Mesendoderm (in vitro differentiated cells): Measurements from ENCODE around the gene CTNND2.

Source experiments
- DNase-seq: peaks from one replicate; pipeline ENCODE4 v3.0.0; 2013
- H2AK5ac ChIP-seq: 2 replicates; pipeline ENCODE4 v1.6.1; 2013; ENCODE audit warnings: low read length, inconsistent platforms
- H2BK120ac ChIP-seq: 2 replicates; pipeline ENCODE4 v1.6.1; 2013; ENCODE audit warnings: low read depth, mild to moderate bottlenecking, low read length, moderate library complexity, mixed read lengths
- H2BK15ac ChIP-seq: replicated peaks from 2 replicates; pipeline ENCODE4 v1.6.1; 2013; ENCODE audit warnings: low read depth, mild to moderate bottlenecking, moderate library complexity
- H2BK5ac ChIP-seq: 2 replicates; pipeline ENCODE4 v1.6.1; 2013; ENCODE audit warnings: low read length, inconsistent platforms
- H3K18ac ChIP-seq: 2 replicates; pipeline ENCODE4 v1.6.1; 2013; ENCODE audit warnings: mild to moderate bottlenecking, low read length, mixed read lengths
- H3K23ac ChIP-seq: one replicate; pipeline ENCODE4 v1.6.1; 2013; ENCODE audit warnings: low read length
- H3K27ac ChIP-seq: 2 replicates; pipeline ENCODE4 v1.5.1; 2013; ENCODE audit warnings: low read depth, mild to moderate bottlenecking, inconsistent platforms, low read length, moderate library complexity
- H3K27me3 ChIP-seq: 2 replicates; pipeline ENCODE4 v1.6.1; 2013; ENCODE audit warnings: low read length, control low read depth, mild to moderate bottlenecking, inconsistent platforms; ENCODE audit not compliant: insufficient read depth, poor library complexity
- H3K36me3 ChIP-seq: 2 replicates; pipeline ENCODE4 v1.6.1; 2013; ENCODE audit warnings: low read length, inconsistent platforms; ENCODE audit not compliant: control insufficient read depth, insufficient read depth
- H3K4ac ChIP-seq: one replicate; pipeline ENCODE4 v1.6.1; 2013; ENCODE audit warnings: low read depth, mild to moderate bottlenecking, low read length, moderate library complexity
- H3K4me1 ChIP-seq: 2 replicates; pipeline ENCODE4 v1.6.1; 2013; ENCODE audit warnings: low read depth, low read length, inconsistent platforms; ENCODE audit not compliant: control insufficient read depth
- H3K4me2 ChIP-seq: 2 replicates; pipeline ENCODE4 v1.6.1; 2013; ENCODE audit warnings: low read length
- H3K4me3 ChIP-seq: 2 replicates; pipeline ENCODE4 v1.5.1; 2013; ENCODE audit warnings: mild to moderate bottlenecking, low read length
- H3K56ac ChIP-seq: one replicate; pipeline ENCODE4 v1.6.1; 2013; ENCODE audit warnings: low read length
- H3K79me1 ChIP-seq: 2 replicates; pipeline ENCODE4 v1.6.1; 2013; ENCODE audit warnings: low read length, inconsistent platforms
- H3K79me2 ChIP-seq: 2 replicates; pipeline ENCODE4 v1.6.1; 2013; ENCODE audit warnings: mild to moderate bottlenecking, low read length; ENCODE audit not compliant: control insufficient read depth, insufficient read depth
- H3K9ac ChIP-seq: 2 replicates; pipeline ENCODE4 v1.6.1; 2013; ENCODE audit warnings: low read length, inconsistent platforms
- H4K5ac ChIP-seq: one replicate; pipeline ENCODE4 v1.6.1; 2013; ENCODE audit warnings: low read length
- H4K8ac ChIP-seq: one replicate; pipeline ENCODE4 v1.6.1; 2013; ENCODE audit warnings: low read depth, mild to moderate bottlenecking, control low read depth, low read length, moderate library complexity
- WGBS: extraction: QIAGEN DNeasy Blood & Tissue Kit; methylation state at CpG from one replicate; pipeline ENCODE4 v1.1.7; 2013; ENCODE audit warnings: low lambda C conversion rate, missing lambda C conversion rate; ENCODE audit not compliant: insufficient coverage; ENCODE audit errors: extremely low coverage; 5-methylcytosine and 5-hydroxymethylcytosine counted together

The CTNND2 gene

DNA sequence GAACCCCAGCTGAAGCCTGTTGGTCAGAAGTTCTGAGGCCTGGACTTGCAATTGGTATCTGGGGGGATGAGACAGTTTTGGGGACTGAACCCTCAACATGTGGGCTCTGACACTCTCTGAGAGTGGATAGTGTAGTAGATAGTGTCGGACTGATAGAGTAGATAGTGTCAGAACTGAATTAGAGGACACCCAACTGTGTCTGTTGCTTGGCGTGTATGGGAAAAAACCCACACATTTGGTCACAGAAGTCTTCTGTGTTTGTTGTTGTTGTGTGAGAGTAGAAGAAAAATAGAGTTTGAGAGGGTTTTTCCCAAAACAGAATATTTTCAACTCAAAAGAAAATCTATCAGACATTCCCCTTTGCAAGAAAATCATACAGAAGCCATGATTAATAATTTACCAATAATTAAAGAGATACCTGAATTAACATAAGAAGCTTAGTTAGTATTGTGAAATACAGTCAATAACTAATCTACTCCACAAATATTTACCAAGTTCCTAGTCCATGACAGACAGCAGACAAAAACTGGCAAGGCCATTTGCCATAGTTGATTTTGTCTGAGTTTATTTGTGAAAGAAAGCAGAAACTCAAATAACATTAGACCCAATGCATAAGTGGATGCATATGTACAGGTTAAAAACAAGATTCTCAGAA lies 170.9 kb downstream of the CTNND2 start:
- no peak overlapping the region for H2BK120ac ChIP-seq
- no peaks in the 10 kb centered on the region for H3K4me1 ChIP-seq
- no peak overlapping the region for H2BK5ac ChIP-seq
- H2AK5ac ChIP-seq: no peak overlapping the region
- no peaks in the 10 kb centered on the region for H3K27me3 ChIP-seq
- WGBS: no CpG with 5 or more reads among the region's 2 CpGs
- no peak overlapping the region for H3K56ac ChIP-seq
- no peak for DNase-seq
- no peak overlapping the region for H3K27ac ChIP-seq
- no peak overlapping the region for H4K8ac ChIP-seq
- H3K9ac ChIP-seq: no peak overlapping the region
- no peaks in the 10 kb centered on the region for H3K79me1 ChIP-seq
- no peak overlapping the region for H3K18ac ChIP-seq
- H3K4me3 ChIP-seq: no peak overlapping the region
- no peak overlapping the region for H2BK15ac ChIP-seq
- H3K4ac ChIP-seq: no peak overlapping the region
- H4K5ac ChIP-seq: no peak overlapping the region
- no peaks in the 10 kb centered on the region for H3K79me2 ChIP-seq
- H3K23ac ChIP-seq: no peak overlapping the region
- no peaks in the 10 kb centered on the region for H3K36me3 ChIP-seq
- no peak overlapping the region for H3K4me2 ChIP-seq

DNA sequence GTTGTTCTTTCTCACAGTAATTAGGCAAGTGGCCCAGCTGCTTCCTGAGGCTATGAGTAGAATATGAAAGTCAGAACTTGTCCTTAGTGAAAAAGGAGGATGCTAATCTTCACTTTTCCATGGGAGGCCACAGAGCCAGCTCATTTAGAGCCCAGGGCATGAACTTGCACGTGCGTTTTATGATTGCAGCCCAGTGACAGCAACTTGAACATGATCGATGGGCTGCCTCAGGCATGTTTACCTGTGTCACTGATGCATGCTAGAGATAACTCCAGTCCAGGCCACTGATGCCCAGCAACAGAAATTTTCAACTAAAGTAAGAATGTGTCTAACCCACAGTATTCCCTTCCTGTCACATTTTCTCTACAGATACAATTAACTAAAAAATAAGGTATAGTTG lies 179.3 kb downstream of the CTNND2 start:
- no peak for DNase-seq
- Histone ChIP-seq H2BK120ac (no peak overlapping the region), H4K8ac (no peak overlapping the region), H2BK5ac (no peak overlapping the region), H2BK15ac (no peak overlapping the region), H3K79me1 (no peaks in the 10 kb centered on the region), H3K4ac (no peak overlapping the region), H3K27me3 (no peaks in the 10 kb centered on the region), H3K56ac (no peak overlapping the region), H3K4me2 (no peak overlapping the region), H3K18ac (no peak overlapping the region), H3K23ac (no peak overlapping the region), H3K79me2 (no peaks in the 10 kb centered on the region), H3K27ac (no peak overlapping the region), H3K9ac (no peak overlapping the region), H3K36me3 (no peaks in the 10 kb centered on the region), H3K4me3 (no peak overlapping the region), H3K4me1 (no peaks in the 10 kb centered on the region), H4K5ac (no peak overlapping the region), H2AK5ac (no peak overlapping the region)
- WGBS: no CpG with 5 or more reads among the region's 3 CpGs

DNA sequence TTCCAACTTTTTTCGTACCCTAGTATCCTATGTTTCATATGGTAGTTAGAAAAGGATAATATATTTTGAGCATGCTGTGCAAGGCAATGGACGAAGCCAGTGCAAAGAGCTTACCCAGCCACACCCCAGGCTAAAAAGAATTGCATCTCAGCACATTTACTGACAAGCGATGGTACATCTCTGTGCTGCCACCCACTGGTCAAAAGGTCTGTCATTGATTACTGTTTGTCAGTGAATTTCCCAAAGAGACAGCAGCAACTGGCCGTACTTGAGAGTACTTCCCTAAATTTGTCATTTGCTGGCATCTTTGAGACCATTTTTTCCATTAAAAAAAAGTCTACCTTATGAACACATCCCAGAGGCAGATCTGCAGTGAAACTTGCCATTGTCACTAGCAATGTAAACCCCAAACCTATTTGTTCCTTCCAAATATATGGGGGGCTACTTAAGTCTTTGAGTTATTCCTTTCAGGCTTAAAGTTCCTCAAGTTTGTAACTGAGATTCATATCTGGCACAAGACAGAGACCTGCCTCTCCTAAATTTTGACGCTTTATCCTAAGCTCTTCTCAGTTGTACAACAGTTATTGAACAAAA lies 184.3 kb downstream of the CTNND2 start:
- Histone ChIP-seq H3K27ac (no peak overlapping the region), H3K23ac (no peak overlapping the region), H3K4ac (no peak overlapping the region), H3K4me1 (no peaks in the 10 kb centered on the region), H2BK120ac (no peak overlapping the region), H3K4me3 (no peak overlapping the region), H2BK15ac (no peak overlapping the region), H3K27me3 (no peaks in the 10 kb centered on the region), H2AK5ac (no peak overlapping the region), H3K18ac (no peak overlapping the region), H3K79me2 (no peaks in the 10 kb centered on the region), H3K79me1 (no peaks in the 10 kb centered on the region), H3K4me2 (no peak overlapping the region), H4K8ac (no peak overlapping the region), H3K9ac (no peak overlapping the region), H4K5ac (no peak overlapping the region), H2BK5ac (no peak overlapping the region), H3K36me3 (no peaks in the 10 kb centered on the region), H3K56ac (no peak overlapping the region)
- WGBS: no CpG with 5 or more reads among the region's 5 CpGs
- DNase-seq: peak; percentile 86

DNA sequence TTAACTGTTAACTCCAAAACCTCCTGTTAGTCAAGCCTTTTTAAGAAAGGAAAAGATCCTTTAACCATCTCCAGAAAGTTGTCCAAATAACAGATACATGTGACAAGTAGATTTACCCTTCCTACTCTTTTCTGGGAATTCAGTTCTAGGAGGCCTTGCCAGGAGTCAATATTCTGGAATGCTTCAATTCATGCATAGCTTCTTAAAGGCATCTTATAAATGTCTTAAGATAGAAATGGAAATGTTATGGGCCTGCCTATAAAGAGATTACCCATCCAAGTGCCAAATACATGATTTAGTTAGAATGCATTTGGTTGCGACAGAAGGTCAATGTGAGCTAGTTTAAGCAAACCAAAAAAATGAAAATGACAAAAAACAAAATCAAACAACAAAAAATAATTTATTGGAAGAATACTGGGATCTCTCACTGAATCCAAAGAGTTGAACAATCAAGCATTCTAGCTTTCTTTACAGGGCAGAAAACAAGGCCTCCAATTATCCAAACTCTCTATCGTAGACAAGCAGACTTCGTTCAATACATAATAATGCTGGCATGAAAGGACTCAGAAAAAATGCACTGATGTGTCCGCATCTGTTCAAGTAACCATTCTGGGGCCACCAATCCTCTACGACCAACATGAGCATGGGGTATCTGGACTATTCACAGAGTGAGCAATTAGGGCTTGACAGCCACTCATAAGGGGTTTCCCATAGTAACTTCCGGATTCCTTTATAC lies 188.6 kb downstream of the CTNND2 start:
- Histone ChIP-seq H3K4me1 (no peaks in the 10 kb centered on the region), H3K79me2 (no peaks in the 10 kb centered on the region), H2AK5ac (no peak overlapping the region), H3K4ac (no peak overlapping the region), H4K8ac (no peak overlapping the region), H3K4me2 (no peak overlapping the region), H3K9ac (no peak overlapping the region), H3K56ac (no peak overlapping the region), H3K23ac (no peak overlapping the region), H3K27me3 (no peaks in the 10 kb centered on the region), H3K18ac (no peak overlapping the region), H2BK15ac (no peak overlapping the region), H2BK5ac (no peak overlapping the region), H4K5ac (no peak overlapping the region), H3K79me1 (no peaks in the 10 kb centered on the region), H3K4me3 (no peak overlapping the region), H3K36me3 (no peaks in the 10 kb centered on the region), H2BK120ac (no peak overlapping the region), H3K27ac (no peak overlapping the region)
- WGBS: no CpG with 5 or more reads among the region's 6 CpGs
- DNase-seq: no peak

DNA sequence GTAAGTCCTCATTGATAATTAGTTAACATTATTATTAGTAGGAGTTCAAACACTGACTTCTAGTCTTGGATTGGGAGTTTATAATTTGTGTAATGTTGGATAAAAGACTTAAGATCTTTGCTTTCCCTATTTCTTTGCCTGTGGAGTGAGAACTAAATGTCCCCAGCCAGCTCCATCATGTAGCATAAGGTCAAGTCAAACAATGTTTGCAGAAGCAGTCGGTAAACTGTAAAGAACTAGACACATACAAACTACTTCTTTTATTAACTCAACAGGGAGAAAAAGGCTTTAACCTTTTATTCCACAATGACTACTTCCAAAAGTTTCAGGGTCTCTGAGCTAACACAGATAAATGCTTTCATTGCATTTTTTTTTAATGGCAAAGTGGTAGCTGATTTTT lies 192.3 kb downstream of the CTNND2 start:
- H3K36me3 ChIP-seq: no peaks in the 10 kb centered on the region

More for the DNA sequence above, 192.3 kb downstream of the CTNND2 start:
- Histone ChIP-seq H4K5ac (no peak overlapping the region), H3K79me2 (no peaks in the 10 kb centered on the region), H2BK120ac (no peak overlapping the region), H3K18ac (no peak overlapping the region), H3K4me3 (no peak overlapping the region), H3K4ac (no peak overlapping the region), H2AK5ac (no peak overlapping the region), H3K79me1 (no peaks in the 10 kb centered on the region), H3K4me2 (no peak overlapping the region), H2BK5ac (no peak overlapping the region), H3K27ac (no peak overlapping the region), H3K23ac (no peak overlapping the region), H3K27me3 (no peaks in the 10 kb centered on the region), H3K56ac (no peak overlapping the region), H3K4me1 (no peaks in the 10 kb centered on the region), H2BK15ac (no peak overlapping the region), H4K8ac (no peak overlapping the region), H3K9ac (no peak overlapping the region)
- no peak for DNase-seq
- WGBS: no CpG with 5 or more reads among the region's 1 CpG
